ENCODE results near the gene NOXA1.
A peak's percentile ranks its signal among the peaks of the same experiment; 100 is the strongest.

NOXA1 gene

DNA sequence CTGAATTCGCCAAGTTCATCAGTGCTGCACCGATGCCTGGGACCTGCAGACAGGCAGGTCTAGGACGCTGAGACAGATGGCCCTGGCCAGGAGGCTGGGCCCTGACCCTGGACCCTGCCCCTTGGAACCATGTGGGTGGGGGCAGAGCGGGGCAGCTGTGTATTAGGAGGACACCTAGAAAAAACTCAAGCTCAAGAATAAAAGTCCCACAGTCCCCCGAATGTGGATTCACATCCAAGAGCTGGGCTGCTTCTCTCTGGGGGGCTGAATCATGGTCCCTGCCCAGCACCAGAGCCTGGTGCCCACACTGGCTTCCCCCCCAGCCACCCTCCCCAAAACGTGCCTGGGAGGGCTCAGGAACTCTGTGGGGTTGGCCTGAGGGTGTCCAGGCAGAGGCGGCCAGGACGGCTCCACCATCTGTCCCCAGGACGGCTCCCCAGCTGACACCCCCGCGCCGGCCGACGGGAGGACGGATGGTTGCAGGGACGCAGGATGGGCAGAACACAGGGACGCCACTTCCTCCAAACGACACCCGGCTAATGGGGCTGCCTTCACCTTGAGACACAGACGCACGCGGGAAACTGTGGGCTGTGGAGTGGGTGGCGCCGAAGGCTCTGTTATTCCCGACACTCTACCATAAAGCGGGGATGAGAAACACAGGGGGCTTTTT lies 35.2 kb upstream of the NOXA1 start:
- DNase-seq = no peak

DNA sequence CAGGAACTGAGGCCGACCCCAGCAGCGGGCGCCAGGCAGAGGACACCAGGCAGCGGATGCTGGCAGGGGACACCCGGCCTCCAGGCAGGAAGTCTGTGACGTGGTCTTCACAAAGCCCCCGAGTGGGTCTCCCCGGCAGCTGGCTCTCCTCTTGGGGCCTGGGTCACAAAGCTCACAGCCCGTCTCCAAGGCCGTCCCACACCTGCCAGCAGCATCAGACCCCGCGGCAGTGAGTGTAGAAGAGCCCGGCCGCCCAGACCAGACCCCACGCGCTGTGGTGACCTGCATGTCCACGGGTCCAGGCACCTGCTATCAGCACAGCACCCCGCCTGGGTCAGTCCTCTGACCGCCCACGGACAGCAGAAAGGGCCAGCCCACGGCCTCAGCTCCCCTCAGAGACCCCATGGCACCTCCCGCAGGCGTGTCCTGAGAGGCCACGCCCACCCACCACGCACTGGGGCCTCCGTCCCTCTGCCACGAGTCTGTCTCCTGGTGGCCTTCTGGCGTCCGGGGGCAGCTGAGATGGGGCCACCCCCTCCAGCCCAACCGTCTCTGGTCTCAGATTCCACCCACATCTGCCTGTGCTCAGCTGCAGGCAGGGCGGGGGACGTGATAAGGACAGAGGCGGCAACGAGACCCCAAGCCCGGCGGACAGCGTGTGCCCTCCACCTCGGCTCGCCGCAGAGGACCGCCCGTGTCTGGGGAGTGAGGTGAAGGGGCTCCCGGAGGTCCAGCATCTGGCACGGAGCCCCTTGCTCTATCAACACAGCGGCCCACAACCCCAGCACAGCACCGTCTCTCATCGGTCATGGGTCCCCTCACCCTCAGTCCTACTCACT lies 34.4 kb upstream of the NOXA1 start:
- no peak for DNase-seq

DNA sequence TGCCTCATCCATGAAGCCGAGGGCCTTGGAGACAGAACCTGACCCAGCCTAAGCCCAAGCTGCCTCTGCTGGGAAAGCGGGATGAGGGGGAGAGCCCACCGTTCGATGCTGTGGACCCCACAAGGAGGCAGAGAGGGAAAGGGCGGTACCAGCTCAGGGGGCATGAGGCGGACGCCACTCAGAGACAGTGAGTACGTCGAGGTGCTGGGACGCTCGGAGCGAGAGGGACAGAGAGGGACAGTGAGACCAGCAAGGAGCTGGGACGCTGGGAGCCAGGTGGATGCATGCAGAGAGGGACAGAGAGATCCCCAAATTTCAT lies 33.8 kb upstream of the NOXA1 start:
- DNase-seq = no peak

DNA sequence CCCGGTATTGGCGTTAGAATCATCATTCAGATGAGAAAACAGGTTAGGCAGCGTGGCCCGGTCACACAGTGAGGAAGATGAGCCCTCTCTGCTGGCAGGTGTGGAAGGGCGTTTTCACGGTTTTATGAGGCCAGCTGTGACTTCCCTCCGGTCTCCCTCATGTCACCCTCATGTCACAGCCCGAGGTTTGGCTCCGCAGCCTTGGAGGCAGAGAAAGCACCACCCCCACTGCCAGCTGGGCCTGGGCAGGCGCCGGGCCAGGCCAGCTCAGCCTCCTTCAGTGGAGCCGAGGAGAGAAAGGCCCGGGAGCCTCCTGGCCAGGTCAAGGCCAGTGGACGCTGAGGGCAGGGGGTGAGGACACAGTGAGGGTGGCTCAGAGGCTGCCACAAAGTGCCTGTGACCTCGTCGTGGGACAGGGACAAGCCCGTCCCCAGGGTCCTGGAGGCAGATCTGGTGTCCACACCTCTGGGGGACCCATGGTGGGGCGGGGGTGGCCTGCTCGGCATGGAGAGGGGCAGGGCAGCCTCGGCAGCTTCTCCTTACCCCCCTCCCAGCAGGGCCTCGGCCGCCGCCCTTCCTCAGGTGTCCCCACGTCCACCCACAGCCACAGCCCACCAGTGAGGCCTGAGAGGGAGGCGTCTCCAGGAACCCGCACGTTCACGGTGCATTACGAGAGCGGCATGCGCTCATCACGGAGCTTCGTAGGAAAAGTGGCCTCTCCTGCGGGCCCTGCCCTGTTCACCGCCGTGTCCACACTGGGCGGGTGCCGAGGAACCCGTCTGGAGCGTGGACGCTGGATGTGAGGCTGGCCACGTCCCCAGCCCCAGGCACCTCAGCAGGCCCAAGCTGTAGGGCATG lies 32.4 kb upstream of the NOXA1 start:
- DNase-seq = peak; percentile 2

DNA sequence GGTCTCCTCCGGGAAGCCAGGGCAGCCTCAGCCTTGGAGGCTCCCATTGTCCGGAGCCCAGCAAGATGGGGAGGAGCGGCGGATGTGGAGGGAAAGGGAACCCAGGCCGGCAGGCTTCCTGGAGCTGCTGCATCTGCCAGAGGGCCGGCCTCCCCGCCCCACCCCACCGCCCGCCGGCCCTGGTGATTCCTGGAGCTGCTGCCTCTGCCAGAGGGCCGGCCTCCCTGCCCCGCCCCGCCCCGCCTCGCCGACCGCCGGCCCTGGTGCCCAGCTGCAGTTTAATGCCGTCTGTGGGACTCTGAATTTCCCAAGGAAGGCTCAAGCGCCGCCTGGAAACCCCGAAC lies 31.8 kb upstream of the NOXA1 start:
- no peak for DNase-seq

DNA sequence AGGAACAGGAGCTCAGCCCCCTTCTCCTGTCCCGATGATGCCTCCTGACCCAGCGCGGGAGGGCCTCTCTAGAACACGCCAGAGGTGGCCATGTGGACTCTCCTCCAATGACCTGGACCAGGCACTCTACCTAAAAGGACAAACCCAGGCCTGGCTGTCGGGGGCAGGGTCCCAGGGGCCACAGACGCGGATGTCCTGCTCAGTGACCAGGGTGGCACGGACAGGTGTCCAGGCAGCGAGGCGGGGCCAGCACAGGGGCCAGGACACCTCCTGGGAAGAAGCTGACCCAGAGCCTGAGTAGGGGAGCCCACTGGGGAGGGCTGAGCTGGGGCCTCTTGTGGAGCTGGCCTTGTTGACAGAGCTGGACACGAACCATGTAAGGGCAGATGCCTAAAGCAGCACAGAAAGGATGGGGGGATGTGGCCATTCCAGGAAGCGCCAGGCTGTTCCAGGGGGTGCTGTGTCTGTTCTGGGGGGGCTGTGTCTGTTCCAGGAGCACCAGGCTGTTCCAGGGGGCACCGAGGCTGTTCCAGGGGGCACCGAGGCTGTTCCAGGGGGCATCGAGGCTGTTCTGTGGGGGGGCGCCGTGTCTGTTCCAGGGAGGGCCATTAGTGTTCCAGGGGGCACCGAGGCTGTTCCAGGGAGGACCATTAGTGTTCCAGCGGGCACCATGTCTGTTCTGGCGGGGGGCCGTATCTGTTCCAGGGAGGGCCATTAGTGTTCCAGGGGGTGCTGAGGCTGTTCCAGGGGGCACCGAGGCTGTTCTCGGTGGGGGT lies 30.8 kb upstream of the NOXA1 start:
- DNase-seq = no peak

DNA sequence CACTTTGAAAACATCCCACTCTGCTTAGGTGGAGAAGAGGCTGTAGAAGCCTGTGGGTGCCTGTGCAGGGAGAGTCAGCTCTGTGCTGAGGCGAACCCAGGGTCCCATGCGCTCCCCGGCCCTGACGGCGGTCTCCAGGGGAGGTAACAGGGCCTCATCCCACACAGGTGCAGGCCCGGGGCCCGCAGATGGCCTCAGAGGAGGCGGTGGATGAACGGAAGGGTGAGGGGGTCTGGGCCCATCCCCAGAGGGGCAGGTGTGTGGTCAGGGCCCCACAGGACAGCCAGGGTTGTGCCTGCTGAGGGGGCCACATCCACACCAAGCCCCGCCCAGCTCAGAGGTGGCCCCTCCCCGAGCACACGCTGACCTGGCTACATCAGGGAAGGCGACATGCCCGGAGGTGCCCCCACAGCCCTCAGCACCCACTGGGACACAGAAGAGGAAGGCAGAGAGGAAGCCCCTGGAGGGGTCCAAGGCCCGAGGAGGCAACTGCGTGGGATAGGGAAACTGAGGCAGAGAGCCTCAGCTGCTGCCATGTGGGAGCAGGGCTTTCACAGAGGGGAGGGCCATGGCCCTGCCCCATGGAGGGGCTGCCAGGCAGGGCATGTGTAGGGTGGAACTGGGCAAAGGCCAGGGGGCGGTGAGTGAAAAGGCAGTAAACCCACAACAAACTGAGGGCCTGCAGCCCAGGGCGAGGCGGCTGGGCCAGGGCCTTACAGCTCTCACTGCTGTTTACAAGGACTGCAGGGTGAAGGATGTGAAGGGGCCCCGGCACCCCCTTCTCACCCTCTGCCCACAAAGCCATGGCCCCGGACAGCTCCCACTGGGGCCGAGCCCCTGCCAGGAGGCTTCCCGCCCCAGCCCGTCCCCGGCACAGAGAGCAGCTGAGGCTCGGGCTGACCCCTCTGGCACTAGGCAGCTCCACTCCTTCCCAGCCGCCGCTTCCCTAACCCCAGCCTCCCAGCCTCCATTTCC lies 29.7 kb upstream of the NOXA1 start:
- DNase-seq = no peak

DNA sequence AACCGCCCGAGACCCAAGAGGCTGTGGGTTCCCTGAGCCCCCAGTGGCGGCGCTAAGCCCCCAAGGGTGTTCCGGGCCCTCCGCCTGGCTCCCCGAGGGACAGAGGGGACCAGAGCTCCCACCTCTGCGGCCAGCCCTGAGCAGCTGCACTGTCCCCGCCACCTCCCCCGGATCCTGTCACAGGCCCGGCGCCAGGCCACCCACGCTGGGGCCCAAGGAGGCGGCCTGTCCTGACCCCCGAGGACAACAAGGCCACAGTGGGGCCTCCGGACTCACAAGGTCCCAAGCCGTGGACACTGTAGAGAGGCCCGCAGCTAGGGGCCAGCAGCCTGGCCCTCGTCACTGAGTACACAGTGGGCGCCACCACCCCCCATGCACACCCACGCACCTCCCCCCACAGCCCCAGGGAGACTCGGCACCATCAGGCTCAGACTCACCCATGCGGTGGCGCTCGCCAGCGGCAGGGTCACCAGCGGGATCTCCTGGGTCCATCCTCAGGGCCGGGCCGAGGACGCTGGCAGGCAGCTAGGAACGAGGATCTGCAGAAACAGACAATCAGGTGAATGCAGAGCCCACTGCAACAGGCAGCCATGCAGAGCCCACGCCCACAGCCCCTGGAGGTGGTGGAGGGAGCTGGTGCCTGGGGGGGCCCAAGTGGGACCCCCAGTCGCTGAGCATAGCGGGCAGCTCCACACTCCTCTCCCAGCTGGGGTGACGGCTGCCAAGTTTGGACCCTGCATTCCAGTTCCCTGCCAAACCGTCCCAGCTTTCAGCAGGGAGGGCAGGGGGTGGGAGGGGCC lies 28.1 kb upstream of the NOXA1 start:
- no peak for DNase-seq

DNA sequence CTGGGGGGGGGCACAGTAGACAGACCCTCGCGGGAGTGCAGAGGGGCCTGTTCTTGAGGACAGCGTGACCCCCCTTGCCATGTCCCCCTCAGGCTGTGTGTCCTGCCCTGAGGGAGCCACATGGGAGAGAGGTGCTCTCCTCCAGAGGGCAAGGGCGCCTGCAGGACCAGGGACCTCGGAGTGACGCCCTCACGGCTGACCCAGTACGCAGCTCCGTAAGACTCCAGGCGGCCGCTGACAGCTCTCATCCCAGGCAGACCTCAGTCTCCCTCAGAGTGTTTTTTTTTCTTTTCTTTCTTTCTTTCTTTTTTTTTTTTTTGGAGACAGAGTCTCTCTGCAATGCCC lies 27.6 kb upstream of the NOXA1 start:
- DNase-seq = no peak

DNA sequence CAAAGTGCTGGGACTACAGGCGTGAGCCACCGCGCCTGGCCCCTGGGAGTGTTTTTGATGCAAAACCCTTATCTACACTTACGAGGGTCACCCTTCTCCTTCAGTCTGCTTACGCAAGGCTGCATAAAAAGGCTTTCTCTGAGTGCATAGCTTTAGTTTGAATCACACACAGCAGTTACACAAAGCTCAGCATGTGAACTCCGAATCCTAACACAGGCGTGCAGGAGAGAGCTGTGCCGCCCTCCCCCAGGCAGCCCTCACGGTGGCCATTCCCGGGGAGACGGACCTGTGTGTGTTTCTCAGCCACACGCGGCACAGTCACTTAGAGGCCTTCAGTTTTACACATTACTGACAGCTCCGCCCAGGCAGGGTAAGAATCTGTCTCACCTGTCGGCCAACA lies 27.0 kb upstream of the NOXA1 start:
- DNase-seq = no peak

DNA sequence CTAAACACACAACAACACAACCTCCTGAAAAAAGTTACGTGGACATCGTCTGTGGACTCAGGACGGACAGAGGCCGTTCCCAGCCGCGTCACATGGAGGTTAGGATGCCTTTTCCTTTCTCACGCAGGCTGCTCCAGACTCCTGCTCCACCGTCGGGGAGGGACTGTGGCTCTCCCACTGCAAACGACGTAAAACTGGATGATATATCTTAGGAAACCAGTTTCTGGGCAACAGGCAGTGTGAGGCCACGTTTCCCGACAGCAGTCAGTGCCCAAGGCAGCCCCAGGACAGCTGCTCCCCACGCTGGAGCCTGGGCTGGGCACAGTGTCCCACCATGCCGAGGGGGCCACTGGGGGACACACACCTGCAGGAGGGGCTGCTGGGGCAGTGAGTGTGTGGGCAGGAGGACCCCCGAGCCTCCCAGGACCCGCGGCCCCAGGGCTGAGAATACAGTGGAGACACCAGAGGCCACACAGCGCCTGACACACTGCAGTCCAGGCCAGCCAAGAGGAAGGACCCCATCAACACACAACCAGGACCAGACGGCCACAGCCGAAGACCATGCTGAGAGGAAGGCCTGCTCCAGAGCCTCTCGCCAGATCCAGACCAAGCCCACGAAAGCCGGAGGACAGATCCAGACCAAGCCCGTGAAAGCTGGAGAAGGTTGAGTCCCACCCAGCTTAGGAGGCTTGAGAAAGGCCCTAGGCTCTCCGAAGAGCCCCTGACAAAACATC lies 26.4 kb upstream of the NOXA1 start:
- no peak for DNase-seq

DNA sequence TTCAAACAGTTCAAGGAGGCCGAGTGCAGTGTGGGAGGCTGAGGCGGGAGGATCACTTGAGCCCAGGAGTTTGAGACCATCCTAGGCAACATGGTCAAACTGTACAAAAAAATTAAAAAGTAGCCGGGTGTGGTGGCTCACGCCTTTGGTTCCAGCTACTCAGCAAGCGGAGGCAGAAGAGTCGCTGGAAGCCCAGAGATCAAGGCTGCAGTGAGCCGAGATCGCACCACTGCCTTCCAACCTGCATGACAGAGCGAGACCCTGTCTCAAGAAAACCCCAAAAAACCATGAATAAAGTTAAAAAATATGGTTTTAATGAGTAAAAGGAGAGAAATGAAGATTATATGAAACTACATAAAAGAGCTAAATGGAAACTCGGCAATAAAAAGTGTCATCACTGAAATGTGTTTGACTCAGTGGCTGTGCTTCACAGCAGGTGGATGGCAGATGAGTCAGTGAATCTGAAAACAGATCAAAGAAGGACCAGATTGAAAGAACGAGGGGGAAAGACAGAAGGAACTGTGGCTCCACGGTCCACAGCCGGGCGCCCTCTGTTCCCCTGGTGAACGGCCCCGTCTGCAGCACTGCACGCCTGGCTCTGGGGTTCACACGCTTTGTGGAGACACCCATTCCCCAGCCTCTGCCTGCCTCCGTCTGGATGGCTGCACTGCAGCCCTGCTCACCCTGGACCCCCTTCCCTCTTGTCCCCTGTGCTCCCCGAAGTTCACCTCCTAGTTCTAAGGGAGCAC lies 25.3 kb upstream of the NOXA1 start:
- DNase-seq = no peak

DNA sequence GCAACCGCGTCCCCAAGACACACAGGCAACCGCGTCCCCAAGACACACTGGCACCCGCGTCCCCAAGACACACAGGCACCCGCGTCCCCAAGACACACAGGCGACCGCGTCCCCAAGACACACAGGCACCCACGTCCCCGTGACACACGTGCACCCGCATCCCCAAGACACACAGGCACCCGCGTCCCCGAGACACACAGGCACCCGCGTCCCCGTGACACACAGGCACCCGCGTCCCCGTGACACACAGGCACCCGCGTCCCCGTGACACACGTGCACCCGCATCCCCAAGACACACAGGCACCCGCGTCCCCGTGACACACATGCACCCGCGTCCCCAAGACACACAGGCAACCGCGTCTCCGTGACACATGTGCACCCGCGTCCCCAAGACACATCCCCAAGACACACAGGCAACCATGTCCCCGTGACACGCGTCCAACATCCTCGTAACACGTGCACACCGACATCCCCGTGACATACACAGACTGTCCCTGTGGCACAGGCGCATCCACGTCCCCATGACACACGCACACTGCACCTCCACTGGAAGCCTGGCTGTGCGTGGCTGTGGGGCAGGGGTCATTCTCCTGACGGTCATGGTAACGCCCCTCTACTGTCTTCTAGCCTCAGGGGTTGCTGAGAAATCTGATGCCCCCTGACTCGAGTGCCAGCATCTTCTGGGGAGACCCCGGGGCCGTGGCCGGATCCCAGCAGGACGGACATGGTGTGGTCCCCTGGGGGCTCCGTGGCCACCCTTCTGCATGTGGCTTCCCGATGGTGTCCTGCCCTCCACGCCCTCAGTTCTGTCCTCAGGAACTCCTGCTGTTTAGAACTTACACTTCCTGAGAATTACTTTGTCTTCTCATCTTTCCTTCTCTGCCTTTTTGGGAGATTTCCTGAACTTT lies 24.4 kb upstream of the NOXA1 start:
- no peak for DNase-seq

DNA sequence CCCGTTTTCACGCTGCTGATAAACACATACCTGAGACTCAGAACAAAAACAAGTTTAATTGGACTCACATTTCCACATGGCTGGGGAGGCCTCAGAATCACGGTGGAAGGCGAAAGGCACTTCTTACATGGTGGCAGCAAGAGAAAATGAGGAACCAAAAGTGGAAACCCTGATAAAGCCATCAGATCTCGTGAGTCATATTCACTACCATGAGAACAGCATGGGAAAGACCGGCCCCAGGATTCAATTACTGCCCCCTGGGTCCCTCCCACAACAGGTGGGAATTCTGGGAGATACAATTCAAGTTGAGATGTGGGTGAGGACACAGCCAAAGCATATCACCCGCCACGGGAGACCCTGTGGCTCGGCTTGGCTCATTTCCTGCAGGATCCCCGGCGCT lies 20.4 kb upstream of the NOXA1 start:
- no peak for DNase-seq

DNA sequence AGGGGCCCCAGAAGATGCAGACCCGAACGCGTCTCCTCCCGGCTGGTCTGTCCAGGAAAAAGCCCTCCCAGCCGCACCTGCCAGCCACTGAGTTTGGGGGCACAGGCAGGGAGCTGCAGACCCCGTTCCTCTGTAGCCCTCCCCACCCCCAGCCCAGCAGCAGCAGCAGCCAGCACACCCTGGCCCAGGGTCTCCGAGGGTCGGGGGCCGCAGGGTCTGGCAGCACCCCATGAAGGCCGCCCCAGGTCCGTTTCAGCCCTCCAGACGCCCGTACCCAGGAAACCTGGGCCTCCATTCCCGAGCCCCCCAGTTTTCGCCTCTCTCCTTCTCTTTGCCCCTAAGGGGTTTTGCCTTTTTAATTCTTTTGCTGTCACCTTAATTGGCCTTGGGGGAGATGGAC lies 19.9 kb upstream of the NOXA1 start:
- no peak for DNase-seq

DNA sequence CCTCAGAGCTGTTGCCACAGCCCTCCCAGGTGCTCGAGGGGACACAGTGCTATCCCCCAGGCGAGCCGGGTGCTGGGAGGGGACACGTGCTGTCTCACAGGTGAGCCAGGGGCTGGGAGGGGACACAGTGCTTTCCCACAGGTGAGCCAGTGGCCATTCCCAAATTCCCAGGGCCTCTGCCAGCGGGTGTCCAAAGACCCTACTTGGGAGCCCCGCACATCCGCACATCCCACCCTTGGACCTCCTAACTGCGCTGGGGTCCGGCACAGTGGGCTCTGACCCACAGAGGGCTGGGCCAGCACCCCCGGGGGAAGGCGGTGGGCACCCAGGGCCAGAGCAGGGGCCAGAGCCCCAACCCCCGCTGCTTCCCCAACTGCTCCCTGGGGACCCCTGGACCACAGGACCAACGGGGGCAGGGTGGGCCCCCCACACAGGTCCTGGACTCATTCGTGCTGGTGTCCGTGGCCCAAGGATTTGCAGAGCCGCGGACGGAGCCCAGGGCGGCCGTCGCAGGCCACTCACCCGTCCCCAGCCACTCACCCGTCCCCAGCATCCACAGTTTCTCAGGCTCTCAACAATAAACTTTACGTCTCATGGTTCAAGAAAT lies 18.1 kb upstream of the NOXA1 start:
- DNase-seq = no peak

DNA sequence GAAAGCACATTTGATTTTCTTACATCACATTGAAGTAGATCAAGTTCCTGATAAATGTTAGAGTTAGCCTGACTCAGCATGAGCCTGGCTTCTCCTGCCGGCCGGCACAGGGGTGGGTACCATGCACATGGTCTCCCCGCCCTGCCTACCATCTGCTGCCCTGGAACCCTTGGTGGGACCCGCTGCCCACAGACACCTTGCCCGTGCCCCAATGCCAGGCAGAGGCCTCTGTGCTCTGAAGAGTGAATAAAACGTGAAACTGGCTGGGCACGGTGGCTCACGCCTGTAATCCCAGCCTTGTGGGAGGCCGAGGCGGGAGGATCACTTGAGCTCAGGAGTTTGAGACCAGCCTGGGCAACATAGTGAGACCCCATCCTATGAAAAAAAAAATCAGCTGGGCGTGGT lies 17.5 kb upstream of the NOXA1 start:
- DNase-seq = no peak

DNA sequence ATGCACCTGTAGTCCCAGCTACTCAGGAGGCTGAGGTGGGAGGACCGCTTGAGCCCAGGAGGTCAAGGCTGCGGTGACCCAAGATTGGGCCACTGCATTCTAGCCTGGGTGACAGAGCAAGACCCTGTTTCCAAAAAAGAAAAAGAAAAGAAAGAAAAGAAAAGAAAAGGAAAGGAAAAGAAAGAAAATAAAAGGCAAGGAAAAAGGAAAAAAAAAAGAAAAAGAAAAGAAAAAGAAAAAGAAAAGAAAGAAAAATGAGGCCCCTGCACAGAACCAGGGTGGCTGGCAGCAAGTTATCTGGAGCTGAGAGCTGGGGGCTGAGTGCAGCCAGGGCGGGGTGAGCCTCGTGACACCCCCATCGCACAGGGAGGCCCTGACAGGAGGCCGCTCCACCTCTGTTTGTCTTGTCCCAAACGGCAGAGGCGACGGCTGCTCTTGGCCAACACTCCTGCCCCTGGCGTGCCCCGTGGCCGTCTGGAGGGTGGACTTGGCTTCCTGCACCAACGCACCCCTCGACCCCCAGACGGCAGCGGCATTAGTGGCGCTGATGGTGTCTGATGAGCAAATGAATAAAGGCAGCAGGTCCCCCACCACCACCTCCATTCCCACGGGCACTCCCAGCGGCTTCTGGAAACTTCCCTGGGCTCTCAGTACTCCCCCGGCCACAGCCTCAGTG lies 17.0 kb upstream of the NOXA1 start:
- no peak for DNase-seq
